PC-3 (cell line): ENCODE measurements around the gene CSRP1.

Experiments
- EZH2phosphoT487 ChIP-seq: fragments of 300-600 bp; sonication (generic); IDR thresholded peaks from 2 replicates; pipeline ENCODE4 v1.6.1; 2018; ENCODE audit warnings: mild to moderate bottlenecking, antibody characterized with exemption, low read length, borderline replicate concordance
- TF ChIP-seq, protein P1 (sequence below): fragments of 300-600 bp; sonication (generic); conservative IDR thresholded peaks from 2 replicates; pipeline ENCODE4 v1.5.1; 2017; ENCODE audit warnings: antibody characterized with exemption, low read depth, mild to moderate bottlenecking, low read length

DNA sequence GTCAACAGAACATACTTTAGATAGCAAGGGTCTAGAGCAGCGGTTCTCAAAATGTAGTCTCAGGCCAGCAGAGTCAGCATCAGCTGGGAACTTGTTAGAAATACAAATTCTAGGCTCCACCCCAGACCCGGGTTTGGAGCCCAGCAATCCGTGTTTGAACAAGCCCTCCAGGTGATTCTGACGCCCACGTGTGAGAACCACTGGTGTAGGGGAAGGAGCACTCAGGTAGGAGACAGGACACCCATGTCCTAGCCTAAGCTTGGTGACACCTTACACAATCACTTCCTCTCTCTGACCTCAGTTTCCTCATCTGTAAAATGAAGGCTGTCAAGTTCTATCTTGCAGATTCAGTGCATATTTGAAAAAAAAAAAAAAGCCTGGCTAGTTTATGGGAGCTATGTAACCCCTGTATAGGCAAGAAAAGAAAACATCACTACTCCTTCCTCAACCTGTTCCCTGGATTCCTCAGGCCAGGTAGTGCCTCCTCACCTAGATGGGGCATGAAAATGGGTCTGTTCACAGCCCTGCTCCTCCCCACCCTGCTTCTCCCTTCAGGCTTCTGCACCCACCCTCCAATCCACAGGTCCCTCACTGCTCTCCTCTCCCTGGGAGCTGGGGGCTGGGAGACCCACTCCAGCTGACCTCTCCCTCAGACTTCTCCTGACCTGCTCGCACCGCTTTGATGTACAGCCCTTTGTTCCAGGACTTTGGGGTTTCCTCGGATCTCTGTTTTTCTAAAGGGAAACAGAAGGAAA is 30.8 kb downstream of the CSRP1 start:
- no peak for TF ChIP-seq EZH2phosphoT487
- TF ChIP-seq, protein P1, sequence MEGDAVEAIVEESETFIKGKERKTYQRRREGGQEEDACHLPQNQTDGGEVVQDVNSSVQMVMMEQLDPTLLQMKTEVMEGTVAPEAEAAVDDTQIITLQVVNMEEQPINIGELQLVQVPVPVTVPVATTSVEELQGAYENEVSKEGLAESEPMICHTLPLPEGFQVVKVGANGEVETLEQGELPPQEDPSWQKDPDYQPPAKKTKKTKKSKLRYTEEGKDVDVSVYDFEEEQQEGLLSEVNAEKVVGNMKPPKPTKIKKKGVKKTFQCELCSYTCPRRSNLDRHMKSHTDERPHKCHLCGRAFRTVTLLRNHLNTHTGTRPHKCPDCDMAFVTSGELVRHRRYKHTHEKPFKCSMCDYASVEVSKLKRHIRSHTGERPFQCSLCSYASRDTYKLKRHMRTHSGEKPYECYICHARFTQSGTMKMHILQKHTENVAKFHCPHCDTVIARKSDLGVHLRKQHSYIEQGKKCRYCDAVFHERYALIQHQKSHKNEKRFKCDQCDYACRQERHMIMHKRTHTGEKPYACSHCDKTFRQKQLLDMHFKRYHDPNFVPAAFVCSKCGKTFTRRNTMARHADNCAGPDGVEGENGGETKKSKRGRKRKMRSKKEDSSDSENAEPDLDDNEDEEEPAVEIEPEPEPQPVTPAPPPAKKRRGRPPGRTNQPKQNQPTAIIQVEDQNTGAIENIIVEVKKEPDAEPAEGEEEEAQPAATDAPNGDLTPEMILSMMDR: no peak
